Tibial artery (tissue), 4 donors: ENCODE data around the gene MEI1.

ENCODE experiments used
- DNase-seq, 2 donors: peaks; one replicate each; pipeline ENCODE4 v3.0.0-alpha.2; 2019
- H3K27ac ChIP-seq, 2 donors: fragments of 200-600 bp; sonication (generic) in 1 of 2; 1 replicate in 1 of 2; 2 replicates in 1 of 2; pipeline ENCODE4 v1.5.1; 2018 to 2019; ENCODE audit warnings: mild to moderate bottlenecking in 1 of 2
- H3K27me3 ChIP-seq, 2 donors: fragments of 200-600 bp; sonication (generic) in 1 of 2; one replicate each; pipeline versions ENCODE4 v1.5.1 to v1.6.0; 2016 to 2019
- H3K36me3 ChIP-seq, 3 donors: fragments of 200-600 bp; sonication (generic) in 2 of 3; one replicate each; pipeline ENCODE4 v1.5.1; 2016 to 2019; ENCODE audit warnings: mild to moderate bottlenecking in 2 of 3
- H3K4me1 ChIP-seq, 4 donors: fragments of 200-600 bp; sonication (generic) in 2 of 4; 1 replicate in 3 of 4; 2 replicates in 1 of 4; pipeline ENCODE4 v1.5.1; 2016 to 2019
- H3K4me3 ChIP-seq, 2 donors: fragments of 200-600 bp; sonication (generic) in 1 of 2; 1 replicate in 1 of 2; 2 replicates in 1 of 2; pipeline ENCODE4 v1.5.1; 2018 to 2019; ENCODE audit warnings: mild to moderate bottlenecking in 2 of 2
- H3K9me3 ChIP-seq, 3 donors: fragments of 200-600 bp; sonication (generic) in 1 of 3; one replicate each; pipeline ENCODE4 v1.5.1; 2016 to 2019
- intact Hi-C: fragments of 100-400 bp; cut with DNase I; formaldehyde crosslinking; loops from one replicate; pipeline ENCODE4 v1.15.0; 2023; ENCODE audit warnings: low total_unique reads
- TF ChIP-seq, protein P1 (sequence below), 2 experiments: fragments of 200-600 bp in 1 of 2; fragments of 450-650 bp in 1 of 2; IDR thresholded peaks; one replicate each; pipeline ENCODE4 v1.5.1; 2017 to 2019; ENCODE audit warnings: antibody characterized with exemption in 2 of 2, mild to moderate bottlenecking in 1 of 2, moderate library complexity in 1 of 2

MEI1 gene

DNA sequence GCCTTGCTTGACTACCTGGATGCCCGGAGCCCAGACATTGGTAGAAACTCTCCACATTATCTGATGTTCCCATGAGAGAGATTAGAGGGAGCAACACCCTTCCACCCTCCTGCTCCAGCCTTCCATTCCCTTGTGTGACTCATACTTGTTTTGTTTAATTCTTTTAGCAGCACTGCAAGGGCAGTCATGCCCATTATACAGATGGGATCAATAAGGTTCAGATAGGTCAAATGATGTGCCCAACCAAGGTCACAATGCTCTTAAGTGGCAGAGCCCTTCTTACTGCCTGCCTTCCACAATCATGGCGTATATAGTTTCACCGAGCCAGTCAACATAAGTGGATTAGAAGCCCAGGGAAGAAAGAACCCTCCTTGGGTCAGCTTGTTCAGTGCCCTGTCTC lies 94.6 kb downstream of the MEI1 start:
- Histone ChIP-seq H3K27ac (no peak overlapping the region), H3K9me3 (no peaks in the 10 kb centered on the region), H3K27me3 (peaks cover 0 to 3% of the 10 kb centered on the region in 2 donors), H3K36me3 (no peaks in the 10 kb centered on the region), H3K4me3 (no peak overlapping the region), H3K4me1 (no peaks in the 10 kb centered on the region)
- intact Hi-C loops = no loop called here
- TF ChIP-seq, protein P1, sequence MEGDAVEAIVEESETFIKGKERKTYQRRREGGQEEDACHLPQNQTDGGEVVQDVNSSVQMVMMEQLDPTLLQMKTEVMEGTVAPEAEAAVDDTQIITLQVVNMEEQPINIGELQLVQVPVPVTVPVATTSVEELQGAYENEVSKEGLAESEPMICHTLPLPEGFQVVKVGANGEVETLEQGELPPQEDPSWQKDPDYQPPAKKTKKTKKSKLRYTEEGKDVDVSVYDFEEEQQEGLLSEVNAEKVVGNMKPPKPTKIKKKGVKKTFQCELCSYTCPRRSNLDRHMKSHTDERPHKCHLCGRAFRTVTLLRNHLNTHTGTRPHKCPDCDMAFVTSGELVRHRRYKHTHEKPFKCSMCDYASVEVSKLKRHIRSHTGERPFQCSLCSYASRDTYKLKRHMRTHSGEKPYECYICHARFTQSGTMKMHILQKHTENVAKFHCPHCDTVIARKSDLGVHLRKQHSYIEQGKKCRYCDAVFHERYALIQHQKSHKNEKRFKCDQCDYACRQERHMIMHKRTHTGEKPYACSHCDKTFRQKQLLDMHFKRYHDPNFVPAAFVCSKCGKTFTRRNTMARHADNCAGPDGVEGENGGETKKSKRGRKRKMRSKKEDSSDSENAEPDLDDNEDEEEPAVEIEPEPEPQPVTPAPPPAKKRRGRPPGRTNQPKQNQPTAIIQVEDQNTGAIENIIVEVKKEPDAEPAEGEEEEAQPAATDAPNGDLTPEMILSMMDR (IDR thresholded peaks at IDR 0.05) = no peak
- DNase-seq = no peak

DNA sequence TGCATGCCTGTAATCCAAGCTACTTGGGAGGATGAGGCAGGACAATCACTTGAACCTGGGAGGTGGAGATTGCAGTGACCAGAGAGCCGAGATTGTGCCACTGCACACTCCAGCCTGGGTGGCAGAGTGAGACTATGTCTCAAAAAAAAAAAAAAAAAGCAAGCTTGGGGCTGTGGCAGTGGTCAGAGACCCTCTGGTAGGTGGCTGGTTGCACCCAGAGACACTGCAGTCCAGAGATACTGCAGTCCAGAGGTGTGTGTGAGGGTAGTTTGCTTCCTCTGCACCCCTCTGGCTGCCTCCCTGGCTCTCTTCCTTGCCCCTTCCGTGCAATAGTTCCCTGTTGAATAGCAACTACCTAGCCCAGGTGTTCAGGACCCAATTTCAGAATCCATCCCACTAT lies 99.4 kb downstream of the MEI1 start:
- Histone ChIP-seq H3K9me3 (no peaks in the 10 kb centered on the region), H3K36me3 (no peaks in the 10 kb centered on the region), H3K4me3 (no peak overlapping the region), H3K27ac (no peak overlapping the region), H3K4me1 (peaks cover 4 to 20% (median 14%) of the 10 kb centered on the region in 4 donors), H3K27me3 (no peaks in the 10 kb centered on the region)
- TF ChIP-seq, protein P1 (IDR thresholded peaks at IDR 0.05) = no peak
- intact Hi-C loops = no loop called here
- DNase-seq = no peak

DNA sequence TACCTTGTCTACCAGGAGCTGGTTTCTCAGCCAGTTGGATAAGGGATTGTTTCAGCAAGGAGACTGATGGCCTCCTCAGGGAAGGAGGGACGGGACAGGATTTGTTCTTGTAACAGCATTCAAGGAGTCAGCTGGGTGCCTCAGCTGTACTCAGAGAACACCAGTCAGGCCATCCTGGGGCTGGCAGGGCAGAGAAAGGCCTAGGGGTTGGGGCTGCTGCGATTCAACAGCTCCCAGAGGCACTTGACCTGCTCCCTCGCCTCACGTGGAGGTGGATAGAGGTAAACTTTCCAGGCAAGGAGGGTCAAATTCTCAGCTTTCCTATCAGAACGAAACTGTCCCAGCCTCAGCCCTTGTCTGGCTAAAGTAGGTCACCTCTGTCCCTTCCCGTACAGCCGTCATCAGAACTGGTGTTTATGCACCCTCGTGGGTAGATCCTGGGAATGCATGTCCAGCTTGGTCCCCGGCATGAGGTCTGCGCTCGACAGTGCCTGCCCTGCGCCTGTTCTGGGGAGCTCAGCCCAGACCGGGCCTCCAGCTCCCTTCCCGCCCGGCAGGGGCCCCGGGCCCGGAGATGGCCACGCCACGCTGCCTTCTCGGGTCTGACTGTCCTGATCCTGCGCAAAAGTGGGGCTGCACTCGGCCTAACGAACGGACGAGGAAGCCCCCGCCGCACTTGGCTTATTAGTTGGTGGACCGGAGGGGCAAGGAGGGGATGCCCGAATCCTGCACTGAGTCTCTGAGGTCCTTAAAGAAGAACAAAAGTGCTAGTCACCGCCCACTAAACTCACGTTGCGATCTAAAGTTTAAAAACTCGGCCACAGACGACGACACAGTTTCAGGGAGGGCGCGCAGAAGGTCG lies 100.4 kb downstream of the MEI1 start:
- H3K27me3 ChIP-seq = no peaks in the 10 kb centered on the region
- DNase-seq = peak; percentile 26 to 74
- H3K4me1 ChIP-seq = peaks cover 4 to 20% (median 14%) of the 10 kb centered on the region in 4 donors
- peak overlapping the region; percentile 81 to 87 for H3K27ac ChIP-seq
- no peaks in the 10 kb centered on the region for H3K36me3 ChIP-seq
- TF ChIP-seq, protein P1 (IDR thresholded peaks at IDR 0.05) = no peak
- no peaks in the 10 kb centered on the region for H3K9me3 ChIP-seq
- intact Hi-C loops = no loop called here
- H3K4me3 ChIP-seq = peak overlapping the region; percentile 85 to 95

DNA sequence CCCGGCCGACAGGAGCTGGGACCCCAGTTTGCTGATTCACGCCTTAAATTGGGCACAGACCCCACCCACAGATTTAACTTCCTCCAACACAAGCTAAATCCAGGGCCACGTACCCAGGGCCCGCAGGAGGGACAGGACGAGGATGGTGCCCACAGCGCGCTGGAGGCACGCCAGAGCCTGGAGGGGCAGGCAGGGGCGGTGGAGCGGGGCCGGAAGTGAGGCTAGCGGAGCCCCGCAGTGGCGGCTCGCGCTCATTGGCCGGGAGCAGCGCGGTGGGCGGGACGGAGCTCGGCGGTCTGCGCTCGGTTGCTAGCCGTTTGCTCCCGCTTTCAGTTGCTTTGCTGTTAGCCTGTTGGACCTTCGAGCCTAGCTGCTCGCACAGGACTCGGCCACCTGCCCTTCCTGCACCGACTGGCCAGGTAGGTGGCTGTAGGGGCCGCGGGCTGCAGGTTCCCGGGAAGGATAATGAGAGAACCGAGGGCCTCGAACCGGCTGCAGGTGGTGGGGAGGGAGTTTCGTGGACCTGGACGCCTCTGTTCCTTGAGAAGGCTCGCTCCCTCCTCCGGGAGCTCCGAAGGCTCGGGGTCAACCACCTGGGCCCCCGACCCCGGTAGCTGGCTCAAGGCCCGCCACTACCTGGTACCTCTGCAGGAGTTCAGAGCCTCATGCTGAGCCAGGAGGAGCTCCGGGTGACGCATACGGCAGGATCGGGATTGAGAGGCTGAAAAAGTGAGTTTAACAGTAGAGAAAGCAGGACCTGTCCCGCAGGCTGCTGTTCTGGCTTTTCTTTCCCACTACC lies 101.2 kb downstream of the MEI1 start, which contains the start of gene CCDC134:
CCDC134 (plus strand) TSS at position 332 of the 799 bp plus-strand sequence. CDS start 8,212 bp downstream, outside the sequence.
- intact Hi-C loops = no loop called here
- peak within 1 kb of the TSS; percentile 81 to 87 for H3K27ac ChIP-seq
- peak; percentile 87 to 95 for DNase-seq
- no peaks in the 10 kb centered on the region for H3K36me3 ChIP-seq
- TF ChIP-seq, protein P1 (IDR thresholded peaks at IDR 0.05) = no peak
- H3K4me3 ChIP-seq = peak within 1 kb of the TSS; percentile 85 to 95
- no peaks in the 10 kb centered on the region for H3K27me3 ChIP-seq
- H3K9me3 ChIP-seq = no peaks in the 10 kb centered on the region
- H3K4me1 ChIP-seq = peaks cover 4 to 20% (median 14%) of the 10 kb centered on the region in 4 donors

DNA sequence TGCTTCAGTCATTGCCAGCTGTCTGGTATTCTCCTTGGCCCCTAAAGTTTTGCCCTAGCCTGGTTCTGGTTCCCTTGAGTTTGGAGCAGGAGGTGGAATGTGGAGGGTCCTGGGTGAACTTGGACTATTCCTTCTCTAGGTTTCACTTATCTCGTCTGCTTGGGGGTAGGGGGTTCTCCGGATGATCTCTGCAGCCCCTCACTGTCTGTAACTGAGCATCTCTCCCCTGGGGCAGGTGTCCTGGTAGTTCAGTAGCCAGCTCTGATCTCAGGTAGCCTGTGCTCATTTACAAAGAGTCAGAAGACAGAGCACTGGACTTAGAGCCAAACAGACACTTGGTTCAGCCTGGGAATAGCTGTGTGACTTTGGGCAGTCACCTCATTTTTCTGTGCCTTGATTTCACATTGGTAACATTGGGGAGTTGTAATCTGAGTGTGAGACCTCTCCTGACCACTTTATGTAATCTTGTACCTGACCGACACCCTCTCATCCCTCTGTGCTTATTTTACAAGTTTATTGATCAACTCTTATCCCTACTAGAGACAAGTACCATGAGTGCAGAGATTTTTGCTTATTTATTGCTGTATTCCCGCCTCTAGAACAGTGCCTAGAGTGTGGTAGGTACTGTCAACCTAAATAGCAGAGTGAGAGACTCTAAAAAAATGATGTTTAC lies 102.0 kb downstream of the MEI1 start:
- peak overlapping the region; percentile 85 to 95 for H3K4me3 ChIP-seq
- peaks cover 4 to 20% (median 14%) of the 10 kb centered on the region in 4 donors for H3K4me1 ChIP-seq
- TF ChIP-seq, protein P1 (IDR thresholded peaks at IDR 0.05) = no peak
- H3K27ac ChIP-seq = peak overlapping the region; percentile 81 to 87
- intact Hi-C loops = no loop called here
- no peak for DNase-seq
- H3K36me3 ChIP-seq = no peaks in the 10 kb centered on the region
- H3K27me3 ChIP-seq = no peaks in the 10 kb centered on the region
- no peaks in the 10 kb centered on the region for H3K9me3 ChIP-seq
